Inflammatory macrophage treated with lipopolysaccharide for 1 hour (primary cell): ENCODE measurements around the gene ACTR5.
A peak's percentile ranks its signal among the peaks of the same experiment; 100 is the strongest.

Source experiments
- DNase-seq, 2 donors: peaks; one replicate each; pipeline ENCODE4 v3.0.0-alpha.2; 2020 to 2022

Gene ACTR5

GRCh38 chr20:38729767-38730166 lies 18.5 kb upstream of the ACTR5 start:
- DNase-seq = no peak

DNA sequence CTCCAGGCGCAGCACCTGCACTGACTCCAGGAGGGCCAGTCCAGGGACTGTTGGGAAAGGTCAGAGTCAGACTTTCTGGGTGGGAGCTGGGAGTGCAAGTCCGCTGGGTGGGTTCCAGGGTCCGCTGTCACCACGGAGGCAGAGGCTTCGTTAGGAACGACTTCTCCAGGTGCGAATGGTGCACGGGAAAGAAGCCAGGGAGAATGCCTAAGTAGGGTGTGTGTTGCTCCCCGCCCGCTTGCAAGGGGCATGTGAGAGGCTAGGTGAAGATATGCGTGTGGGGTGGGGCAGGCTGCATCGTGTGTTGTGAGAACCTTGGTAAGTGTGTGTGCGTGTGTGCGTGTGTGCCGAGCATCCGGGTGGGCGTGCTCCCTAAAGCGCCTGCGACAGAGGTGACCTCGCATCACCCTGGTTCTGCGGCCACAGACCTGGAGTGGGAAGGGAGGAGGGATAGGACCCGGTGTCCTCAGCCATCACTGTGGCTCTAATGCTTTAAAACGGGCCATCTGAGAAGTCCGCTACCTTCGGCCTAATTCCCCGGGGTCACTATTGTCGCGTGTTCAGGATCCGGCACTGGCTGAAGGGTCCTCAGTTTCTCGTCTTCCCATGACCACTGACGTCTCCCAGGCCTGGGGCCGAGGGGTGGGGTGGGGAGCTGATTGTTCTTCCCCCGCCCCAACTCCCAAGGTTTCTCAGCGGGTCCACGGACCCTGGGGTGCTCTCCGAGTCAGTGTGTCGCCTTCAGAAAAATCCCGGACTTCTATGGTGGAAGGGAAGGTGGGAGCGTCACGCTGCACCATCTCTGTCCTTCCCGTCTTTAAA lies 17.9 kb upstream of the ACTR5 start:
- DNase-seq = no peak

GRCh38 chr20:38730989-38731737 lies 17.1 kb upstream of the ACTR5 start:
- DNase-seq = peak in 1 of 2 donors; percentile 77

- DNase-seq = no peak
These were observed 16.5 kb upstream of the ACTR5 start for GRCh38 chr20:38731738-38732113.

DNA sequence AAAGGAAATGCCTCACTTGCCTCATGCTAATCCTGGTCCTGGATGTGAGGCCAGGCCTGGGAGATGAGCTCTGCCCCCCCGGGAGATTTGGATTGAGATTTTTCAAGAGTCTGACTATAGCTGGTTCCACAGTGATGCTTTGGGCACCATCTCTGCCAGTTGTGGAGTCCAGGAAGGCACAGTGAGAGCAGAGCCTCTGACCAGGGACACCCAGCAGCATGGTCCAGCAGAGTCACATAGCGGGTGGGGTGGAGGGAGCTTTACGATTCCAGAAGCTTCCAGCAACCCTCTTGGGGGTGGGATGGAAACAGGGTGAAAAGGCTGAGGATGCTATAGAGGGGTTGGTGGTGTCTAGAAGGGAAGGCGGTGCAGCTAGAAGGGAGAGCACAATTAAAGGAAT lies 15.3 kb upstream of the ACTR5 start:
- no peak for DNase-seq

DNA sequence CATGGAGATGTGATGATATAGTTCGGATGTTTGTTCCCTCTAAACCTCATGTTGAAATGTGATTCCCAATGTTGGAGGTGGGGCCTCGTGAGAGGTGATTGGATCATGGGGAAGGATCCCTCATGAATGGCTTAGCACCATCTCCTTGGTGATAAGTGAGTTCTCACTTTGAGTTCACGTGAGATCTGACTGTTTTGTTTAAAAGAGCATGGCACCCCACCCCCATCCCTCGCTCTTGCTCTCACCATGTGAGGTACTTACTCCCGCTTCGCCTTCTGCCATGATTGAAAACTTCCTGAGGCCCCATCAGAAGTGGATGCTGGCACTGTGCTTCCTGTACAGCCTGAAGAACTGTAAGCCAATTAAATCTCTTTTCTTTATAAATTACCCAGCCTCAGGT lies 13.1 kb upstream of the ACTR5 start:
- DNase-seq = no peak

DNA sequence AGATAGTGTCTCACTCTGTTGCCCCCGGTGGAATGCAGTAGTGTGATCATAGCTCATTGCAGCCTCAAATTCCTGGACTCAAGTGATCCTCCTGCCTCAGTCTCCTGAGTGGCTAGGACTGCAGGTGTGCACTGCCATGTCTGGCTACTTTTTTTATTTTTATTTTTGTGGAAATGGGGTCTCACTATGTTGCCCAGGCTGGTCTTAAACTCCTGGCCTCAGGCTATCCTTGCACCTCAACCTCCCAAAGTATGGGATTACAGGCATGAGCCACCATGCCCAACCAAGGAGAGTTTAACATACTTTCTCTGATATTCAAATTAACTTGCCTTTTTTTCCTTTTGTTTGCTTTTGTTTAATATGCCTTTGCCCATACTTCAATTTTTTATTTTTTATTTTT lies 10.4 kb upstream of the ACTR5 start:
- no peak for DNase-seq

- no peak for DNase-seq
These were observed 2.5 kb upstream of the ACTR5 start for GRCh38 chr20:38745757-38746156.

- DNase-seq = no peak
These were observed 664 bp upstream of the ACTR5 start for GRCh38 chr20:38747495-38748096.

DNA sequence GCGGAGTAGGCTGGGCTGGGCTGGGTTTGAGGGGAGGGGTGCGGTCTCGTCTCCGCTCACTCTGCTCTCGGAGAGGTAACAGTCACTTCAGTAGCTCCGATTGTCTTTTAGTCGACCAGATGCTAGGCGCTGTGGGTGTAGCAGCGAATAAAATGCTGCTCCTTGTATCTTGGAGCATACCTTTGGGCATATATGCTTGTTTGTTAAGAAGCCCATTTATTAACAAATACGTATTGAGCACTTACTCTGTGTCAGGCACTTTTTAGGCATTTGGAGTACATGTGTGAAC lies 545 bp downstream of the ACTR5 start:
- DNase-seq = no peak

DNA sequence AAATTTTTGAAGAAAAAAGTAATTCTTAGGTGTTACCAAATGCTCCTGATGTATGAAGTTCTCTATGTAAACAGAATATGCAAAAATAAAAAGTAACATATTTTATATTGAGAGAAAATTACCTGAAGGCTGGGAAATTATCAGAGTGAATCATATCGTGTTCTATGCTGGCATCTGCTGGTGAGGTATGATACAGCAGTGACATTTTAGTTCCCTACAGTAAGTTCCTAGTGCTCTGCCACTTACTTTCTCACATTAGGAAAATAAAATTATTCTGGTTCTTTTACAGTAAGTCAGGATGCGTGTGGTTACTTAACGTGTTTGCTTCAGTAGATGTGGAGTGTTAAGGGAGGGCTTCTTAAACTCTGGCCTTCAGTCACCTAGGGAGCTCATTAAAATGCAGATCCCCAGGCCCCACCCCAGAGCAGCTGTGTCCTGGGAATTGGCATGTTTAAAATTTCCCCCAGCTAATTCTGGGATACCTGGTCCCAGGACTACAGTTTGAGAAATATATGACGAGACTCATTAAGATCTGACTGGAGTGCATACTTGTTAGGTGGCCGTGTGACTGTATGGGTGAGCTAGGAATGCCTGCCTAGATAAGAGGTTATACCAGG lies 3.2 kb downstream of the ACTR5 start:
- DNase-seq = peak in 1 of 2 donors; percentile 49

DNA sequence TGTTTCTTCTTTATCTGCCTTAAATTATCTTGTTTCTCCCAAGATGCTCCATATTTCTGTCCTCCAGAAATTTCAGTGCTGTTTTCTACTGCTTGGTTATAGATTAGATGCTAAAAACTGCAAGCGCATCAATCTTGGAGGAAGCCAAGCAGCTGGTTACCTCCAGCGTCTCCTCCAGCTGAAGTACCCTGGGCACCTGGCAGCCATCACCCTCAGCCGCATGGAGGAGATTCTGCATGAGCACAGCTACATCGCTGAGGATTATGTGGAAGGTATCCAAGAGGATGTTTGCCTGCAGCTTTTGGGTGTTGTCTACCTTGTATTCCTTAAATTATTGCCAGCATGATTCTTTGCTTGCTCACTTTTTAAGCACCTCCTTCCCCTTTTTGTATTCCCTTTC lies 3.8 kb downstream of the ACTR5 start:
- no peak for DNase-seq

DNA sequence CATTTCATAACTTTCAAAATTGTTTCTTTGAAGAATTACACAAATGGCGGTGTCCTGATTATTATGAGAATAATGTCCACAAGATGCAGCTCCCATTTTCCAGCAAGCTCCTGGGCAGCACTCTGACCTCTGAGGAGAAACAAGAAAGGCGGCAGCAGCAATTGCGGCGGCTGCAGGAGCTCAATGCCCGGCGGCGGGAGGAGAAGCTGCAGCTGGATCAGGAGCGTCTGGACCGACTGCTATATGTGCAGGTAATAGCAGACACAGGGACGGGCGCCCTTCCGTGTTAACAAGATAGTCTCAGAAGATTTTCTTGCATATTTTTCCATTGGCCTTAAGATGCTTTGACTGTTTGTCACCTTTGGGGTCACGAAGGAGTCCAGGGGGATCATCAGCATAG lies 6.7 kb downstream of the ACTR5 start:
- no peak for DNase-seq

DNA sequence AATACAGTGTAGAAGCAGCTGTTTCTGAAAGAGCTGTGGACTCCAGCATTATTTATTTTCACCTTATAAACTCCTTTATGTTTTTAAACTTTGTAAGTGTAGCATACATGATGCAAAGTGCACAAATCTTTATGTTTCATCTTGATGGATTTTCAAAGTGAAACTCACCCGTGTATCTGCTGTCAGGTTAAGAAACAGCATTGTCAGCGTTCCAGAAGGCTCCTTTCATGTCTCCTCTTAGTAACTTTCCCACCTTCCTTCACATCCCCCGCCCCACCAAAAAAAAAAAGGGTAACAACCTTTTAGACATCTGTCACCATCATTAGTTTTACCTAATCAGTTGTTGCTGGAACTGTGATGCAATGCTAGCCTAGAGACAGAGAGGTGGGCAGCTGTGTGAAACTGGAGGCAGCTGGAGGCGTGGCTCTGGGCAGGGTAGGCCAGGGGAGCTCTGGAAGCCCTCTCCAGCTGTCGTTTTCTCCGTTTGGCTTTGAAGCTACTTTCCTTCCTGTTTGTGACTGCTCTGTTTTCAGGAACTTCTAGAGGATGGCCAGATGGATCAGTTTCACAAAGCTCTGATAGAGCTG lies 7.2 kb downstream of the ACTR5 start:
- DNase-seq = no peak

DNA sequence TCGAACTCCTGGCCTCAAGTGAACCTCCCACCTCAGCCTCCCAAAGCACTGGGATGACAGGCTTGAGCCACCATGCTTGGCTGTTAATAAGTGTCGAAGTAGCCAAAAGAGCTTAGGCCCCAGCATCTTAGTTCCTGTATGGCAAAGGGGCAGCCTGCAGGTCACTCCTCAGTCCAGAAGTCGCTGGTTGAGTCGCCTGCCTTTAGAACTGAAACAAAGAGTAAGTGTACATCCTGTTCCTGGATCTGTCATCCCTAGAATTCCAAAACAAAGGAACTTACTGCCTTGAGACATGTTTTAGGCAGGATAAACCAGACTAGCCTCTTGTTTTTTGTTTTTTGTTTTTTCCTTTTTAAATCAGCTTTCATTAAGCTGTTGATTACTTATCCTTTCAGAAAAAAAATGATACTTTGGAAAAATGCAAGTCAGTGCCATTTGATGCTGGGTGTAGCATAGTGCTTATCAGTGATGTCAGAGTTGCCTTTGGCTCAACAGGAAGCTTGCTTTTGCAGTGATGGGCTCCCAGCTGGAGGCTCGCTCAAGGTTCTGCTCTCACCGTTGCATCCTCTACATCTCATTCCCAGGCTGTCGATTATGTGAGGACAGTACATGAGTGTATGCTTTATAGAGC lies 9.0 kb downstream of the ACTR5 start:
- no peak for DNase-seq

DNA sequence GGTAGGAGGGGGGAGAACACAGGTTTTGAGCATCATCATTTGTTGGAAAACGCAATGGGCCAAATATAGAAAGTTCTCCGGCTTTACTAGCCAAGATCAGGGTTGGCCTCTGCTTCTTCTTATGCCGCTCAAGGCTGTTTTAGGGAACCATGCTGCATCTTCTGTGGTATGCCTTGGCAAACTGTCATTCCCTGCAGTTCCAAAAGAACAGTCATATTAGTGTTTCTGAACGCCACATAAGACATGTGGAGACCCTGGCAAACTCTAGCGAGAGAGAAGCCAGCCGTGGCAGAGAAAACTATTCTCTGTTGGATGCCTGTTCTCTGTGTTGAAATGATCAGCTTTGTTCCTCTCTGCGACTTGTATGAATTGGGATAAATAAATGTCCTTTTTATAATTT lies 10.8 kb downstream of the ACTR5 start:
- DNase-seq = no peak

DNA sequence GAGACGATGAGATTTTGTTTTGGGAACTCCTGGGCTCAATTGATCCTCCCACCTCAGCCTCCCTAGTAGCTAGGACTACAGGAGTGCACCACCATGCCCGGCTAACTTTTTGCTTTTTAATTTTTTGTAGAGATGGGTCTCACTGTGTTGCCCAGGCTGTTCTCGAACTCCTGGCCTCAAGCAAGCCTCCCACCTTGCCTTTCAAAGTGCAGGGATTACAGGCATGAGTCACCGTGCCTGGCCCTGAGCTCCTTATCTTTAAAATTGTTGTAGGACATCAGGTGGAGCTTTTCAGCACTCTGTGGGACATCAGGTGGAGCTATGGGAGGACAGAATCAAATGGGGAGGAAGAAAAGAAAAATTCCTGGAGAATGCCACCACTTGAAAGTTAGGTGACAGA lies 12.7 kb downstream of the ACTR5 start:
- no peak for DNase-seq

DNA sequence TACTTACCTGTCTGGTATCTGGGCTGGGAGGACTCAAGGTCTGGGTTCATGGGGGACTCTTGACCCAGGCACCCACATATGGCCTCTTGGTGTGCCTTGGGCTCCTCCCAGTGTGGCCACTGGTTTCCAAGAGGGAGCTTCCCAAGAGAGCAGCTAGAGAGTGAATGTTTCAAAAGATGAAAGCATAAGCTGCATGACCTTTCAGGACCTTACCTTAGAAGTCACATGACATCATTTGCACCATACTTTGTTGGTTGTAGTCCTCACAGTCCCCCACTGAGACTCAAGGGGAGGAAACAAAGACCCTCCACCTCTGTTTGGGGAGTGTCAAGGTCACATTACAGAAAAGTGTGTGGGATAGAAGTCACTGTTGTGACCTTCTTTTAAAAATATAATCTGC lies 13.9 kb downstream of the ACTR5 start:
- no peak for DNase-seq

DNA sequence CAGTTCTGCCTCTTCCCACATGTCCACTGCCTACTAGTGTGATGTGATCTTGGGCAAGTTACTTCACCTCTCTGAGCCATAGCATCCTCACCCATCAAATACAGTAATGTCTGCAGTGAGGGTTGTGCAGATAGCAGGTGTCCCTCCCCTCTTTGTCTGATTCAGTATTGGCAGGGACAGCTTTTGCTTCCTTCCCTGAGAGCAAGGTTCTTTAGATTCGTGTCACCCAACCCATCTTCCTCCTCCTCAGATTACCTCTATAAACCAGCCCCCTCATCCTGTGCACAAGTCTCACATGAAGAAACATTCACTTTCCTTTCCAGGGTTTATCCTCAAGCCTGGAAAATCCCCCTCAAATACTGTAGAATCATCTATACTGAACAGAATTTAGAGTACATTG lies 15.4 kb downstream of the ACTR5 start:
- no peak for DNase-seq

DNA sequence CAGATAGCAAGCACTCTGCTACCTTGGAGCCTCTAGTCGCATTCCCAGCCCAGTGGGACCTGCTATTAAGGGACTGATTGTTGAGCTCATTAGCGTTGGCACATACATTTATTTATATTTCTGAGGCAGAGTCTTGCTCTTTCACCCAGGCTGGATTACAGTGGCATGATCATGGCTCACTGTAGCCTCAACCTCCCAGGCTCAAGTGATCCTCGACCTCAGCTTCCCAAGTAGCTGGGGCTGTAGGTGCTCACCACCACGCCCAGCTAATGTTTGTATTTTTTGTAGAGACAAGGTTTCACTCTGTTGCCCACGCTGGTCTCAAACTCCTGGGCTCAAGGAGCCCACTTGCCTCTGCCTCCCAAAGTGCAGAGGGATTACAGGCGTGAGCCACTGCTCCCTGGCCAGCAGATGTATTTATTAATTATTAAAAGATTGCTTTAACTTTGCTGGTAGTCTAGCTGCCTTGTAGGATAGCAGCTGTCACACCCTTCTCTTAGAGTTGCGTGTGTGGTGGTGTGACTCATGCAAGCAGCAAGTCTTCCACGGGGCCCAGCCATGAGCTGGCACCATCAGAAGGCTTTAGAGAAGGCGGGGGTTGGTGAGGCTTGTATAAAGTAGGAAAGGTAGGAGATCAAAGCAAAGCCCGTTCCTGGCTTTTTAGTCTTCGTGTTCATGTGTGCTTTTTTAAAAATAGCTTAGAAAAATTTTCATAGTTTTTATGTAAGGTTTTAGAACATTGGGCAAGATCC lies 16.5 kb downstream of the ACTR5 start:
- peak; percentile 26 to 65 for DNase-seq

GRCh38 chr20:38766071-38766470 lies 17.8 kb downstream of the ACTR5 start:
- DNase-seq = no peak
